Endothelial cell (in vitro differentiated cells): ENCODE results near the gene HOXB2. TPM values are rescaled to one million over a fixed set of nuclear protein-coding genes. Genes with fewer than 3 reads are reported as not detected.

Experiments
- DNase-seq: peaks from one replicate; pipeline ENCODE4 v3.0.0; 2021; ENCODE audit warnings: low spot score
- H3K27ac Mint-ChIP-seq: one replicate; pipeline ENCODE4 v1.8.0; 2021; ENCODE audit warnings: mixed read lengths, inconsistent platforms; ENCODE audit not compliant: unreplicated experiment
- H3K27me3 Mint-ChIP-seq: one replicate; pipeline ENCODE4 v1.8.0; 2021; ENCODE audit warnings: mild to moderate bottlenecking, moderate library complexity, mixed read lengths, inconsistent platforms; ENCODE audit not compliant: unreplicated experiment
- H3K36me3 Mint-ChIP-seq: one replicate; pipeline ENCODE4 v1.8.0; 2021; ENCODE audit warnings: mild to moderate bottlenecking, low read depth, mixed read lengths, inconsistent platforms; ENCODE audit not compliant: unreplicated experiment
- H3K4me1 Mint-ChIP-seq: one replicate; pipeline ENCODE4 v1.8.0; 2021; ENCODE audit warnings: mild to moderate bottlenecking, mixed read lengths, inconsistent platforms; ENCODE audit not compliant: unreplicated experiment
- H3K4me3 Mint-ChIP-seq: one replicate; pipeline ENCODE4 v1.8.0; 2021; ENCODE audit warnings: mild to moderate bottlenecking, mixed read lengths, inconsistent platforms; ENCODE audit not compliant: unreplicated experiment
- H3K9me3 Mint-ChIP-seq: one replicate; pipeline ENCODE4 v1.8.0; 2021; ENCODE audit warnings: mixed read lengths, inconsistent platforms; ENCODE audit not compliant: unreplicated experiment
- CTCF ChIP-seq: fragments of 200-600 bp; sonication (generic); IDR thresholded peaks from one replicate; pipeline ENCODE4 v1.5.0; 2021; ENCODE audit warnings: antibody characterized with exemption; ENCODE audit not compliant: unreplicated experiment
- total RNA-seq: library from RNA; stranded (reverse); fragmentation: NEBNext Ultra II Directional; extraction: Animal tissue kit (Norgen Biotek cat#: 25700); gene quantifications from one replicate; pipeline ENCODE4 v1.2.1, GENCODE V29; 2021; ENCODE audit not compliant: unreplicated experiment

The HOXB2 gene
- total RNA-seq, 1 donor from 2014 or later, result 5.6 TPM

GRCh38 chr17:48584223-48584741 lies 39.4 kb upstream of the HOXB2 start:
- H3K27ac Mint-ChIP-seq, result no peak overlapping the region
- peak overlapping the region; percentile 16 for H3K4me3 Mint-ChIP-seq
- peaks cover 66% of the 10 kb centered on the region for H3K4me1 Mint-ChIP-seq

GRCh38 chr17:48583708-48584222 lies 38.9 kb upstream of the HOXB2 start:
- TF ChIP-seq CTCF, result no peak
- Mint-ChIP-seq H3K27me3 (peaks cover 69% of the 10 kb centered on the region), H3K9me3 (no peaks in the 10 kb centered on the region), H3K4me3 (peak overlapping the region; percentile 16), H3K27ac (no peak overlapping the region), H3K36me3 (no peaks in the 10 kb centered on the region), H3K4me1 (peaks cover 70% of the 10 kb centered on the region)
- DNase-seq, result no peak

More at GRCh38 chr17:48584223-48584741, 39.4 kb upstream of the HOXB2 start:
- no peak for TF ChIP-seq CTCF
- no peaks in the 10 kb centered on the region for H3K36me3 Mint-ChIP-seq
- DNase-seq, result no peak
- peaks cover 65% of the 10 kb centered on the region for H3K27me3 Mint-ChIP-seq
- H3K9me3 Mint-ChIP-seq, result no peaks in the 10 kb centered on the region

GRCh38 chr17:48582750-48583069 lies 37.8 kb upstream of the HOXB2 start:
- H3K27me3 Mint-ChIP-seq, result peaks cover 62% of the 10 kb centered on the region
- no peaks in the 10 kb centered on the region for H3K9me3 Mint-ChIP-seq
- H3K36me3 Mint-ChIP-seq, result no peaks in the 10 kb centered on the region
- H3K27ac Mint-ChIP-seq, result no peak overlapping the region
- no peak for DNase-seq
- peak overlapping the region; percentile 84 for H3K4me3 Mint-ChIP-seq
- H3K4me1 Mint-ChIP-seq, result peaks cover 64% of the 10 kb centered on the region
- no peak for TF ChIP-seq CTCF

GRCh38 chr17:48579760-48580554 lies 35.0 kb upstream of the HOXB2 start:
- no peak overlapping the region for H3K27ac Mint-ChIP-seq

More at GRCh38 chr17:48579760-48580554, 35.0 kb upstream of the HOXB2 start:
- no peaks in the 10 kb centered on the region for H3K9me3 Mint-ChIP-seq
- no peaks in the 10 kb centered on the region for H3K36me3 Mint-ChIP-seq
- peaks cover 52% of the 10 kb centered on the region for H3K4me1 Mint-ChIP-seq
- no peak for DNase-seq
- TF ChIP-seq CTCF, result no peak
- peak overlapping the region; percentile 23 for H3K4me3 Mint-ChIP-seq
- H3K27me3 Mint-ChIP-seq, result peaks cover 47% of the 10 kb centered on the region
